T-cell (primary cell): ENCODE data around the gene DDAH2. TPM values are rescaled to one million over a fixed set of nuclear protein-coding genes. Genes with fewer than 3 reads are reported as not detected.

ENCODE experiments used
- ATAC-seq, 4 experiments: fragments of 200-7000 bp in 3 of 4; fragments of 150-1000 bp in 1 of 4; cut with Tn5 transposase; replicated peaks in 1 of 4; 1 replicate in 3 of 4; 2 replicates in 1 of 4; pipeline ENCODE4 v1.10.0; 2021; ENCODE audit warnings: moderate library complexity in 3 of 4, mild to moderate bottlenecking in 2 of 4, moderate number of reproducible peaks in 1 of 4
- CTCF ChIA-PET, 2 donors: fragments of 300-600 bp; sonication (Branson Sonifier 250); formaldehyde crosslinking; loops; one replicate each; lab custom pipeline; 2022; ENCODE audit warnings: antibody characterized with exemption in 2 of 2; lab: Charles Lee
- POLR2A ChIA-PET, 2 donors: fragments of 300-600 bp; sonication (Branson Sonifier 250); formaldehyde crosslinking; loops; one replicate each; lab custom pipeline; 2022; ENCODE audit warnings: antibody characterized with exemption in 2 of 2; lab: Charles Lee
- DNase-seq, 35 experiments: peaks; one replicate each; pipeline versions ENCODE4 v3.0.0 to v3.0.0-alpha.2; 2013 to 2023
- H3K27ac ChIP-seq: one replicate; pipeline ENCODE4 v1.5.1; 2013; ENCODE audit warnings: low read length
- H3K27me3 ChIP-seq, 2 experiments: replicated peaks in 1 of 2; 1 replicate in 1 of 2; 2 replicates in 1 of 2; pipeline versions ENCODE4 v1.6.1 to v1.7.0; 2013; ENCODE audit warnings: low read length in 1 of 2, mixed read lengths in 1 of 2; ENCODE audit not compliant: control insufficient read depth in 2 of 2, insufficient read depth in 2 of 2; ENCODE audit errors: extremely low read depth in 1 of 2
- H3K36me3 ChIP-seq, 2 donors: 1 replicate in 1 of 2; 2 replicates in 1 of 2; pipeline versions ENCODE4 v1.6.1 to v1.7.0; 2013; ENCODE audit warnings: low read length in 1 of 2; ENCODE audit not compliant: control insufficient read depth in 2 of 2, insufficient read depth in 1 of 2; ENCODE audit errors: extremely low read depth in 1 of 2
- H3K4me1 ChIP-seq, 2 experiments: 1 replicate in 1 of 2; 2 replicates in 1 of 2; pipeline versions ENCODE4 v1.6.1 to v1.7.0; 2013; ENCODE audit warnings: low read length in 2 of 2, mixed read lengths in 1 of 2; ENCODE audit not compliant: insufficient read depth in 2 of 2, control insufficient read depth in 1 of 2; ENCODE audit errors: extremely low read depth in 1 of 2
- H3K4me3 ChIP-seq, 2 donors: 1 replicate in 1 of 2; 2 replicates in 1 of 2; pipeline versions ENCODE4 v1.5.1 to v1.7.0; 2013; ENCODE audit warnings: mild to moderate bottlenecking in 2 of 2, low read length in 1 of 2, moderate library complexity in 1 of 2; ENCODE audit not compliant: control insufficient read depth in 1 of 2; ENCODE audit errors: extremely low read depth in 1 of 2
- H3K9me3 ChIP-seq: 2 replicates; pipeline ENCODE4 v1.7.0; 2013
- H3K27ac Mint-ChIP-seq, 2 donors: one replicate each; pipeline ENCODE4 v1.8.0; 2020 to 2021; ENCODE audit warnings: mild to moderate bottlenecking in 2 of 2, mixed read lengths in 2 of 2
- H3K27me3 Mint-ChIP-seq, 2 donors: one replicate each; pipeline ENCODE4 v1.8.0; 2021 to 2022; ENCODE audit warnings: mixed read lengths in 2 of 2
- H3K36me3 Mint-ChIP-seq: one replicate; pipeline ENCODE4 v1.8.0; 2021; ENCODE audit warnings: mixed read lengths
- H3K4me1 Mint-ChIP-seq, 3 donors: one replicate each; pipeline ENCODE4 v1.8.0; 2020 to 2022; ENCODE audit warnings: mixed read lengths in 3 of 3, mild to moderate bottlenecking in 1 of 3
- H3K4me3 Mint-ChIP-seq, 3 donors: one replicate each; pipeline ENCODE4 v1.8.0; 2020 to 2022; ENCODE audit warnings: mild to moderate bottlenecking in 3 of 3, mixed read lengths in 3 of 3, moderate library complexity in 3 of 3
- H3K9me3 Mint-ChIP-seq, 3 donors: one replicate each; pipeline ENCODE4 v1.8.0; 2020 to 2022; ENCODE audit warnings: mixed read lengths in 3 of 3
- WGBS: methylation state at CpG from one replicate; pipeline ENCODE4 v1.1.5; 2013; ENCODE audit warnings: missing lambda C conversion rate; ENCODE audit not compliant: insufficient coverage; 5-methylcytosine and 5-hydroxymethylcytosine counted together
- total RNA-seq, 35 experiments: library from RNA in 6 of 35; stranded (reverse) in 6 of 35; fragments of 120-200 nt in 1 of 35; gene quantifications; one replicate each; pipeline versions ENCODE4 v1.2.1 to v1.2.4 and lab custom pipeline; 2013 to 2026

DDAH2 gene
- total RNA-seq, 5 donors from 2014 or later (not counting 1 experiment from before 2014, with no cell fraction given) = 9.0 to 13.2 (median 11.5) TPM

DNA sequence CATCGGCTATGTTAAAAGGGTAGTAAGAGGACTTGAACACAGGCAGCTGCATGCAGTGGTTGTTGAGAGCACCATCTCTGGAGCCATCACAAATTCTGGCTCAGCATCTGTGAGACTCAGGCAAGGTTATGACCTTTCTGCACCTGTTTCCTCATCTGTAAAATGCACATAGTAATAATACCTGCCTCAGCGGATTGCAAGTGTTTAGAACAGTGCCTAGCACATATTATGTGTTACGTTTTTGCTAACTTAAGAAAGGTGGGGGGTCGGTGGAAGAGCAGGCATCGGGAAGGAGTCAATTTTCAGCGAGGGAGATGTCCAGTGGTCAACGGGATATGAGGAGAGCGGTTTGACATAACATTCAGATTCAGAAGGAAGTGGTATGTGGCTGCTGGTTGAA lies 51.1 kb downstream of the DDAH2 start:
- H3K27ac Mint-ChIP-seq = peak overlapping the region in 1 of 2 donors; percentile 5
- no peak for ATAC-seq
- ChIA-PET POLR2A (interaction anchor here in 1 of 2 donors (0.6 kb wide), 1 partner anchor 129 kb away, joined by 3 read pairs; no protein-coding TSS in a partner anchor), CTCF (no interaction called here)
- Histone ChIP-seq H3K4me1 (peaks cover 0 to 21% of the 10 kb centered on the region in 2 experiments), H3K27ac (no peak overlapping the region), H3K4me3 (no peak overlapping the region), H3K9me3 (no peaks in the 10 kb centered on the region), H3K27me3 (no peaks in the 10 kb centered on the region), H3K36me3 (peaks cover 7 to 8% of the 10 kb centered on the region in 2 donors)
- DNase-seq = no peak
- peaks cover 4% of the 10 kb centered on the region for H3K36me3 Mint-ChIP-seq
- peaks cover 16 to 23% (median 18%) of the 10 kb centered on the region in 3 donors for H3K4me1 Mint-ChIP-seq
- no peaks in the 10 kb centered on the region for H3K27me3 Mint-ChIP-seq
- H3K9me3 Mint-ChIP-seq = no peaks in the 10 kb centered on the region
- 73% methylated on average over 8 of the region's 8 CpGs for WGBS
- H3K4me3 Mint-ChIP-seq = no peak overlapping the region

Other genes with a start within 250 kb of the DDAH2 start
- 10 to 100 TPM; 15.7 to 21.7 (median 16.1) TPM for gene MICB, start 231.2 kb downstream of the DDAH2 start, total RNA-seq
- gene MCCD1, start 200.3 kb downstream of the DDAH2 start, total RNA-seq = not detected
- 100 to 1,000 TPM; 507 to 669 (median 631) TPM for gene DDX39B, start 187.3 kb downstream of the DDAH2 start, total RNA-seq
- gene ATP6V1G2, start 182.7 kb downstream of the DDAH2 start, total RNA-seq = 1 to 10 TPM; 3.1 to 5.7 (median 4.1) TPM
- 10 to 100 TPM in 3 of 5 donors, 1 to 10 TPM in 2; 6.9 to 17.1 (median 11.6) TPM for gene NFKBIL1, start 181.7 kb downstream of the DDAH2 start, total RNA-seq
- 10 to 100 TPM; 12.5 to 23.9 (median 17.9) TPM for gene LTA, start 157.0 kb downstream of the DDAH2 start, total RNA-seq
- 10 to 100 TPM; 13.8 to 28.0 (median 25.0) TPM for gene TNF, start 153.7 kb downstream of the DDAH2 start, total RNA-seq
- 100 to 1,000 TPM; 398 to 926 (median 813) TPM for gene LTB, start 146.9 kb downstream of the DDAH2 start, total RNA-seq
- gene LST1, start 143.0 kb downstream of the DDAH2 start, total RNA-seq = 10 to 100 TPM; 13.4 to 28.0 (median 20.4) TPM
- gene NCR3, start 136.3 kb downstream of the DDAH2 start, total RNA-seq = 10 to 100 TPM; 13.6 to 38.0 (median 16.0) TPM
- 10 to 100 TPM in 4 of 5 donors, 1 to 10 TPM in 1; 7.6 to 54.3 (median 18.1) TPM for gene AIF1, start 114.1 kb downstream of the DDAH2 start, total RNA-seq
- gene PRRC2A, start 108.6 kb downstream of the DDAH2 start, total RNA-seq = 100 to 1,000 TPM; 222 to 246 (median 230) TPM
- 100 to 1,000 TPM; 257 to 317 (median 301) TPM for gene BAG6, start 76.6 kb downstream of the DDAH2 start, total RNA-seq
- 1 to 10 TPM; 1.4 to 3.6 (median 3.2) TPM for gene APOM, start 73.4 kb downstream of the DDAH2 start, total RNA-seq
- 10 to 100 TPM; 16.3 to 36.2 (median 33.4) TPM for gene C6orf47, start 68.5 kb downstream of the DDAH2 start, total RNA-seq
- 10 to 100 TPM; 13.0 to 27.6 (median 23.3) TPM for gene GPANK1, start 64.3 kb downstream of the DDAH2 start, total RNA-seq
- gene CSNK2B, start 63.2 kb downstream of the DDAH2 start, total RNA-seq = 100 to 1,000 TPM in 4 of 5 donors, 10 to 100 TPM in 1; 98.4 to 129 (median 126) TPM
- gene LY6G5B, start 59.3 kb downstream of the DDAH2 start, total RNA-seq = 10 to 100 TPM; 29.7 to 50.5 (median 40.9) TPM
- gene LY6G5C, start 48.2 kb downstream of the DDAH2 start, total RNA-seq = 1 to 10 TPM in 4 of 5 donors, under 1 TPM in 1; 0.75 to 8.8 (median 5.8) TPM
- 10 to 100 TPM; 58.2 to 74.4 (median 61.2) TPM for gene ABHD16A, start 26.0 kb downstream of the DDAH2 start, total RNA-seq
- not detected for gene LY6G6F, start 22.4 kb downstream of the DDAH2 start, total RNA-seq
- gene LY6G6D, start 14.0 kb downstream of the DDAH2 start, total RNA-seq = not detected
- gene LY6G6C, start 7.6 kb downstream of the DDAH2 start, total RNA-seq = not detected
- 1 to 10 TPM in 1 of 5 donors, under 1 TPM in 4; 0.26 to 2.6 (median 0.30) TPM for gene MPIG6B, start 5.9 kb downstream of the DDAH2 start, total RNA-seq
- gene CLIC1, start 7.2 kb upstream of the DDAH2 start, total RNA-seq = 100 to 1,000 TPM in 4 of 5 donors, 10 to 100 TPM in 1; 89.5 to 146 (median 112) TPM
- gene MSH5, start 10.7 kb upstream of the DDAH2 start, total RNA-seq = 10 to 100 TPM; 13.7 to 22.4 (median 14.4) TPM
- 10 to 100 TPM in 1 of 5 donors, 1 to 10 TPM in 4; 3.1 to 10.7 (median 4.1) TPM for gene SAPCD1, start 33.4 kb upstream of the DDAH2 start, total RNA-seq
- 1 to 10 TPM; 1.4 to 8.0 (median 2.1) TPM for gene VWA7, start 48.0 kb upstream of the DDAH2 start, total RNA-seq
- gene VARS1, start 66.5 kb upstream of the DDAH2 start, total RNA-seq = 10 to 100 TPM; 44.4 to 71.0 (median 62.5) TPM
- gene LSM2, start 77.7 kb upstream of the DDAH2 start, total RNA-seq = 10 to 100 TPM; 24.2 to 36.4 (median 30.6) TPM
- gene HSPA1L, start 86.0 kb upstream of the DDAH2 start, total RNA-seq = 1 to 10 TPM; 2.8 to 8.5 (median 8.1) TPM
- gene HSPA1A, start 86.2 kb upstream of the DDAH2 start, total RNA-seq = 100 to 1,000 TPM in 1 of 5 donors, 10 to 100 TPM in 2, 1 to 10 TPM in 2; 8.8 to 117 (median 77.9) TPM
- 100 to 1,000 TPM in 1 of 5 donors, 10 to 100 TPM in 2, 1 to 10 TPM in 2; 6.3 to 105 (median 67.9) TPM for gene HSPA1B, start 98.4 kb upstream of the DDAH2 start, total RNA-seq
- gene NEU1, start 133.5 kb upstream of the DDAH2 start, total RNA-seq = 10 to 100 TPM; 15.9 to 29.2 (median 19.9) TPM
- gene SLC44A4, start 149.7 kb upstream of the DDAH2 start, total RNA-seq = under 1 TPM in 3 of 5 donors, not detected in 2; 0.13 to 0.96 (median 0.57) TPM
- 10 to 100 TPM; 49.1 to 83.8 (median 78.9) TPM for gene EHMT2, start 168.4 kb upstream of the DDAH2 start, total RNA-seq
- gene ZBTB12, start 172.8 kb upstream of the DDAH2 start, total RNA-seq = 1 to 10 TPM; 1.0 to 3.5 (median 3.1) TPM
- gene C2, start 198.4 kb upstream of the DDAH2 start, total RNA-seq = 1 to 10 TPM; 1.3 to 5.1 (median 3.7) TPM
- gene CFB, start 216.8 kb upstream of the DDAH2 start, total RNA-seq = 1 to 10 TPM in 3 of 5 donors, not detected in 2; 1.3 to 2.2 (median 1.8) TPM
- 10 to 100 TPM; 47.5 to 51.0 (median 49.4) TPM for gene NELFE, start 229.7 kb upstream of the DDAH2 start, total RNA-seq
- gene SKIC2, start 229.9 kb upstream of the DDAH2 start, total RNA-seq = 100 to 1,000 TPM; 104 to 169 (median 112) TPM
- 10 to 100 TPM; 30.2 to 53.2 (median 35.4) TPM for gene DXO, start 242.8 kb upstream of the DDAH2 start, total RNA-seq